HepG2 (cell line): ENCODE results near the gene NODAL. TPM values are rescaled to one million over a fixed set of nuclear protein-coding genes. Genes with fewer than 3 reads are reported as not detected.

Experiments
- ADNP ChIP-seq: sonication (generic); formaldehyde crosslinking; IDR thresholded peaks from 2 replicates; pipeline ENCODE4 v1.4.0; 2020; ENCODE audit warnings: missing genetic modification reagents
- FOXP1 ChIP-seq, 2 experiments: fragments of 450-650 bp in 1 of 2; IDR thresholded peaks; 2 replicates each; pipeline ENCODE4 v1.6.1; 2017 to 2018; ENCODE audit warnings: antibody characterized with exemption in 1 of 2
- HNF4A ChIP-seq: sonication (generic); formaldehyde crosslinking; IDR thresholded peaks from 2 replicates; pipeline ENCODE4 v1.4.0; 2020; ENCODE audit warnings: missing genetic modification reagents
- KAT8 ChIP-seq: IDR thresholded peaks from 2 replicates; pipeline ENCODE4 v1.6.1; 2016; ENCODE audit warnings: missing genetic modification reagents, missing compliant biosample characterization
- NR2F1 ChIP-seq, 2 experiments: fragments of 450-650 bp in 1 of 2; formaldehyde crosslinking in 1 of 2; IDR thresholded peaks; 2 replicates each; pipeline versions ENCODE4 v1.5.0 to v1.6.1; 2016 to 2020; ENCODE audit warnings: mild to moderate bottlenecking in 1 of 2, missing compliant biosample characterization in 1 of 2, missing genetic modification reagents in 1 of 2, moderate library complexity in 1 of 2
- PAF1 ChIP-seq: IDR thresholded peaks from 2 replicates; pipeline ENCODE4 v1.6.1; 2016; ENCODE audit warnings: missing genetic modification reagents, missing compliant biosample characterization
- RARA ChIP-seq: IDR thresholded peaks from 2 replicates; pipeline ENCODE4 v1.6.1; 2016; ENCODE audit warnings: missing genetic modification reagents, missing compliant biosample characterization
- RBM22 ChIP-seq: fragments of 200-400 bp; formaldehyde crosslinking; optimal IDR thresholded peaks from 2 replicates; pipeline ENCODE3; 2017; ENCODE audit warnings: mild to moderate bottlenecking, low read length, moderate library complexity
- RXRA ChIP-seq: sonication (generic); formaldehyde crosslinking; IDR thresholded peaks from 2 replicates; pipeline ENCODE4 v1.5.1; 2020; ENCODE audit warnings: missing genetic modification reagents
- SMAD3 ChIP-seq: sonication (generic); formaldehyde crosslinking; IDR thresholded peaks from 2 replicates; pipeline ENCODE4 v1.4.0; 2020; ENCODE audit warnings: missing genetic modification reagents
- SMC3 ChIP-seq: IDR thresholded peaks from 2 replicates; pipeline ENCODE4 v1.6.1; 2011; ENCODE audit warnings: low read length, improper control_type of control experiment
- STAG1 ChIP-seq: sonication (generic); formaldehyde crosslinking; IDR thresholded peaks from 2 replicates; pipeline ENCODE4 v1.4.0; 2020; ENCODE audit warnings: missing genetic modification reagents
- TEAD3 ChIP-seq: optimal IDR thresholded peaks from 2 replicates; pipeline ENCODE3; 2016; ENCODE audit warnings: borderline replicate concordance
- ZBTB21 ChIP-seq: sonication (generic); formaldehyde crosslinking; IDR thresholded peaks from 2 replicates; pipeline ENCODE4 v1.4.0; 2020; ENCODE audit warnings: missing genetic modification reagents
- ZBTB37 ChIP-seq: sonication (generic); formaldehyde crosslinking; IDR thresholded peaks from 2 replicates; pipeline ENCODE4 v1.4.0; 2020; ENCODE audit warnings: mild to moderate bottlenecking, missing genetic modification reagents
- ZFP90 ChIP-seq: sonication (generic); formaldehyde crosslinking; IDR thresholded peaks from 2 replicates; pipeline ENCODE4 v1.8.0; 2022; ENCODE audit warnings: missing genetic modification reagents, mild to moderate bottlenecking, inconsistent platforms, borderline replicate concordance
- ZGPAT ChIP-seq: IDR thresholded peaks from 2 replicates; pipeline ENCODE4 v1.6.1; 2016; ENCODE audit warnings: mild to moderate bottlenecking
- ZNF558 ChIP-seq: sonication (generic); formaldehyde crosslinking; IDR thresholded peaks from 2 replicates; pipeline ENCODE4 v1.9.0; 2022; ENCODE audit warnings: mild to moderate bottlenecking, missing genetic modification reagents, borderline replicate concordance
- ZNF883 ChIP-seq: sonication (generic); formaldehyde crosslinking; IDR thresholded peaks from 2 replicates; pipeline ENCODE4 v1.5.1; 2020; ENCODE audit warnings: mild to moderate bottlenecking, missing genetic modification reagents; ENCODE audit errors: not compliant biosample characterization
- polyA plus RNA-seq, 8 experiments: library from polyadenylated mRNA; depleted of rRNA in 3 of 8; stranded (reverse) in 7 of 8; unstranded in 1 of 8; fragments of >200 nt; fragmentation: Illumina TruSeq in 4 of 8; extraction: Trizol in 4 of 8; gene quantifications; 2 replicates each; pipeline versions ENCODE4 v1.2.1 to v1.2.3, GENCODE V29; 2011 to 2016; ENCODE audit warnings: low read depth in 4 of 8, missing spikeins in 1 of 8, mixed read lengths in 1 of 8; ENCODE audit not compliant: insufficient read depth in 1 of 8
- total RNA-seq, 5 experiments: library from RNA; depleted of rRNA; stranded (reverse); fragments of >200 nt; fragmentation: Illumina TruSeq; extraction: Trizol; gene quantifications; 2 replicates each; pipeline ENCODE4 v1.2.3, GENCODE V29; 2016; ENCODE audit warnings: low read depth in 1 of 5
- TF ChIP-seq, protein P1 (sequence below): sonication (generic); formaldehyde crosslinking; IDR thresholded peaks from 2 replicates; pipeline ENCODE4 v1.8.1; 2022; ENCODE audit warnings: low read depth, mild to moderate bottlenecking, missing genetic modification reagents
- TF ChIP-seq, protein P2 (sequence below): sonication (generic); formaldehyde crosslinking; IDR thresholded peaks from 2 replicates; pipeline ENCODE4 v1.5.0; 2020; ENCODE audit warnings: mild to moderate bottlenecking, missing genetic modification reagents, moderate library complexity

Gene NODAL
- total and polyA plus RNA-seq, 2 of the 13 experiments (the other 11 are each of a cell fraction or from before 2014, with no cell fraction given), result not detected

GRCh38 chr10:70430493-70431445 lies 10.7 kb downstream of the NODAL start (continued):
- TF ChIP-seq NR2F1 (CRISPR knock-in tag; IDR thresholded peaks at IDR 0.05) (peak; percentile 64 to 72; a peak in 3 of 4 replicates), RXRA (CRISPR knock-in tag) (peak; percentile 26; the same call in 1 of the 2 replicates), ZBTB37 (CRISPR knock-in tag) (no peak), STAG1 (peak; percentile 65), HNF4A (CRISPR knock-in tag) (peak; percentile 53), PAF1 (CRISPR knock-in tag) (0 out of 2 replicates have a peak, but pooled peaks have one; percentile 45), SMC3 (peak; percentile 38; the same call in 1 of the 2 replicates), KAT8 (CRISPR knock-in tag) (peak; percentile 33; the same call in 1 of the 2 replicates), RARA (peak; percentile 82), ZFP90 (0 out of 2 replicates have a peak, but pooled peaks have one; percentile 63), ADNP (no peak), FOXP1 (IDR thresholded peaks at IDR 0.05) (peak; percentile 14; the same call in 1 of the 2 replicates), FOXP1 (CRISPR knock-in tag; IDR thresholded peaks at IDR 0.05) (peak; percentile 87), RBM22 (peak; percentile 38), ZNF883 (CRISPR knock-in tag) (no peak), ZNF558 (CRISPR knock-in tag) (no peak), ZGPAT (peak; percentile 45; the same call in 1 of the 2 replicates), SMAD3 (CRISPR knock-in tag) (0 out of 2 replicates have a peak, but pooled peaks have one; percentile 39), TEAD3 (CRISPR knock-in tag) (peak; percentile 42), ZBTB21 (CRISPR knock-in tag) (peak; percentile 70)
- TF ChIP-seq, protein P1, sequence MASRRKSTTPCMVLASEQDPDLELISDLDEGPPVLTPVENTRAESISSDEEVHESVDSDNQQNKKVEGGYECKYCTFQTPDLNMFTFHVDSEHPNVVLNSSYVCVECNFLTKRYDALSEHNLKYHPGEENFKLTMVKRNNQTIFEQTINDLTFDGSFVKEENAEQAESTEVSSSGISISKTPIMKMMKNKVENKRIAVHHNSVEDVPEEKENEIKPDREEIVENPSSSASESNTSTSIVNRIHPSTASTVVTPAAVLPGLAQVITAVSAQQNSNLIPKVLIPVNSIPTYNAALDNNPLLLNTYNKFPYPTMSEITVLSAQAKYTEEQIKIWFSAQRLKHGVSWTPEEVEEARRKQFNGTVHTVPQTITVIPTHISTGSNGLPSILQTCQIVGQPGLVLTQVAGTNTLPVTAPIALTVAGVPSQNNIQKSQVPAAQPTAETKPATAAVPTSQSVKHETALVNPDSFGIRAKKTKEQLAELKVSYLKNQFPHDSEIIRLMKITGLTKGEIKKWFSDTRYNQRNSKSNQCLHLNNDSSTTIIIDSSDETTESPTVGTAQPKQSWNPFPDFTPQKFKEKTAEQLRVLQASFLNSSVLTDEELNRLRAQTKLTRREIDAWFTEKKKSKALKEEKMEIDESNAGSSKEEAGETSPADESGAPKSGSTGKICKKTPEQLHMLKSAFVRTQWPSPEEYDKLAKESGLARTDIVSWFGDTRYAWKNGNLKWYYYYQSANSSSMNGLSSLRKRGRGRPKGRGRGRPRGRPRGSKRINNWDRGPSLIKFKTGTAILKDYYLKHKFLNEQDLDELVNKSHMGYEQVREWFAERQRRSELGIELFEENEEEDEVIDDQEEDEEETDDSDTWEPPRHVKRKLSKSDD (CRISPR knock-in tag), result 0 out of 2 replicates have a peak, but pooled peaks have one; percentile 38
- TF ChIP-seq, protein P2, sequence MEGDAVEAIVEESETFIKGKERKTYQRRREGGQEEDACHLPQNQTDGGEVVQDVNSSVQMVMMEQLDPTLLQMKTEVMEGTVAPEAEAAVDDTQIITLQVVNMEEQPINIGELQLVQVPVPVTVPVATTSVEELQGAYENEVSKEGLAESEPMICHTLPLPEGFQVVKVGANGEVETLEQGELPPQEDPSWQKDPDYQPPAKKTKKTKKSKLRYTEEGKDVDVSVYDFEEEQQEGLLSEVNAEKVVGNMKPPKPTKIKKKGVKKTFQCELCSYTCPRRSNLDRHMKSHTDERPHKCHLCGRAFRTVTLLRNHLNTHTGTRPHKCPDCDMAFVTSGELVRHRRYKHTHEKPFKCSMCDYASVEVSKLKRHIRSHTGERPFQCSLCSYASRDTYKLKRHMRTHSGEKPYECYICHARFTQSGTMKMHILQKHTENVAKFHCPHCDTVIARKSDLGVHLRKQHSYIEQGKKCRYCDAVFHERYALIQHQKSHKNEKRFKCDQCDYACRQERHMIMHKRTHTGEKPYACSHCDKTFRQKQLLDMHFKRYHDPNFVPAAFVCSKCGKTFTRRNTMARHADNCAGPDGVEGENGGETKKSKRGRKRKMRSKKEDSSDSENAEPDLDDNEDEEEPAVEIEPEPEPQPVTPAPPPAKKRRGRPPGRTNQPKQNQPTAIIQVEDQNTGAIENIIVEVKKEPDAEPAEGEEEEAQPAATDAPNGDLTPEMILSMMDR (CRISPR knock-in tag), result peak; percentile 80
